Uterus (tissue), 4 donors: Measurements from ENCODE around the gene GNG8. TPM values are rescaled to one million over a fixed set of nuclear protein-coding genes. Genes with fewer than 3 reads are reported as not detected.
A peak's percentile ranks its signal among the peaks of the same experiment; 100 is the strongest.

Source experiments
- DNase-seq, 2 donors: peaks; one replicate each; pipeline ENCODE4 v3.0.0-alpha.2; 2019 to 2020
- H3K27ac ChIP-seq, 2 donors: fragments of 200-600 bp; sonication (generic); 1 replicate in 1 of 2; 2 replicates in 1 of 2; pipeline ENCODE4 v1.5.1; 2016 to 2018
- H3K27me3 ChIP-seq, 2 donors: fragments of 200-600 bp; sonication (generic); one replicate each; pipeline ENCODE4 v1.5.1; 2018 to 2019; ENCODE audit warnings: control low read depth in 1 of 2
- H3K36me3 ChIP-seq, 2 donors: fragments of 200-600 bp; sonication (generic); one replicate each; pipeline ENCODE4 v1.5.1; 2019; ENCODE audit warnings: control low read depth in 1 of 2
- H3K4me1 ChIP-seq, 2 donors: fragments of 200-600 bp; sonication (generic); one replicate each; pipeline ENCODE4 v1.5.1; 2018 to 2019; ENCODE audit warnings: control low read depth in 1 of 2
- H3K4me3 ChIP-seq, 2 donors: fragments of 200-600 bp; sonication (generic); 1 replicate in 1 of 2; 2 replicates in 1 of 2; pipeline ENCODE4 v1.5.1; 2018 to 2019; ENCODE audit warnings: mild to moderate bottlenecking in 1 of 2
- H3K9me3 ChIP-seq, 2 donors: fragments of 200-600 bp; sonication (generic); one replicate each; pipeline ENCODE4 v1.5.1; 2019; ENCODE audit warnings: control low read depth in 1 of 2
- CTCF ChIP-seq, 4 experiments: fragments of 200-600 bp in 2 of 4; fragments of 450-650 bp in 2 of 4; sonication (generic) in 2 of 4; IDR thresholded peaks; one replicate each; pipeline ENCODE4 v1.5.1; 2016 to 2019; ENCODE audit warnings: antibody characterized with exemption in 4 of 4, mild to moderate bottlenecking in 2 of 4, moderate library complexity in 1 of 4
- POLR2A ChIP-seq, 2 donors: fragments of 450-650 bp; IDR thresholded peaks; one replicate each; pipeline ENCODE4 v1.6.1; 2016; ENCODE audit warnings: antibody characterized with exemption in 2 of 2, mild to moderate bottlenecking in 1 of 2, moderate library complexity in 1 of 2
- intact Hi-C: fragments of 100-400 bp; cut with DNase I; formaldehyde crosslinking; loops from one replicate; pipeline ENCODE4 v1.15.1; 2023; ENCODE audit warnings: low total_unique reads
- total RNA-seq, 4 donors: library from RNA; depleted of rRNA in 3 of 4; stranded (reverse); fragments of >200 nt in 3 of 4; gene quantifications; one replicate each; pipeline versions ENCODE4 v1.1.0 to v1.2.4, GENCODE V29; 2014 to 2023
- donor health status: DM: yes; HTN: yes; CAD: no.

Gene GNG8
- total RNA-seq, 4 donors from 2014 or later = not detected

- intact Hi-C loops = no loop called here
These were observed 32.8 kb downstream of the GNG8 start for GRCh38 chr19:46603195-46603637.

GRCh38 chr19:46602392-46603194 is 33.4 kb downstream of the GNG8 start:
- Histone ChIP-seq H3K9me3 (no peaks in the 10 kb centered on the region), H3K4me3 (peak overlapping the region; percentile 84 to 100), H3K27me3 (no peaks in the 10 kb centered on the region), H3K4me1 (peaks cover 0 to 8% of the 10 kb centered on the region in 2 donors), H3K36me3 (no peaks in the 10 kb centered on the region), H3K27ac (peak overlapping the region; percentile 97)
- no peak for TF ChIP-seq POLR2A (IDR thresholded peaks at IDR 0.05)
- no peak for TF ChIP-seq CTCF (IDR thresholded peaks at IDR 0.05)
- intact Hi-C loops = no loop called here
- DNase-seq = peak in 1 of 2 donors; percentile 27

More at GRCh38 chr19:46603195-46603637, 32.8 kb downstream of the GNG8 start:
- Histone ChIP-seq H3K27me3 (no peaks in the 10 kb centered on the region), H3K36me3 (no peaks in the 10 kb centered on the region), H3K27ac (peak overlapping the region; percentile 97), H3K4me1 (peaks cover 0 to 8% of the 10 kb centered on the region in 2 donors), H3K9me3 (no peaks in the 10 kb centered on the region), H3K4me3 (peak overlapping the region; percentile 84 to 100)
- DNase-seq = no peak
- no peak for TF ChIP-seq POLR2A (IDR thresholded peaks at IDR 0.05)
- TF ChIP-seq CTCF (IDR thresholded peaks at IDR 0.05) = no peak

- TF ChIP-seq CTCF (IDR thresholded peaks at IDR 0.05) = no peak
- TF ChIP-seq POLR2A (IDR thresholded peaks at IDR 0.05) = peak; percentile 81 to 91
- Histone ChIP-seq H3K27me3 (no peaks in the 10 kb centered on the region), H3K9me3 (no peaks in the 10 kb centered on the region), H3K4me1 (peaks cover 0 to 8% of the 10 kb centered on the region in 2 donors), H3K27ac (peak within 1 kb of the TSS; percentile 97), H3K36me3 (no peaks in the 10 kb centered on the region), H3K4me3 (peak within 1 kb of the TSS; percentile 84 to 100)
- no peak for DNase-seq
- intact Hi-C loops = no loop called here
These were observed 34.4 kb downstream of the GNG8 start, which contains the start of gene CALM3 for GRCh38 chr19:46601318-46602224. TSS of gene CALM3 (plus strand) at chr19:46601330. CDS start at chr19:46601435, 105 bp downstream.

GRCh38 chr19:46600384-46601317 is 35.4 kb downstream of the GNG8 start:
- intact Hi-C loops = no loop called here
- H3K27ac ChIP-seq = peak overlapping the region; percentile 97
- H3K4me1 ChIP-seq = peaks cover 0 to 8% of the 10 kb centered on the region in 2 donors
- H3K36me3 ChIP-seq = no peaks in the 10 kb centered on the region
- H3K9me3 ChIP-seq = no peaks in the 10 kb centered on the region
- peak in 1 of 4 experiments; percentile 11 for TF ChIP-seq CTCF (IDR thresholded peaks at IDR 0.05)
- TF ChIP-seq POLR2A (IDR thresholded peaks at IDR 0.05) = peak in 1 of 2 donors; percentile 59
- no peaks in the 10 kb centered on the region for H3K27me3 ChIP-seq
- H3K4me3 ChIP-seq = peak overlapping the region; percentile 84 to 100
- peak; percentile 98 for DNase-seq
